Endothelial cell of umbilical vein (primary cell): ENCODE measurements around the gene MPDU1. TPM values are rescaled to one million over a fixed set of nuclear protein-coding genes. Genes with fewer than 3 reads are reported as not detected.

Experiments used
- BruUV-seq: library from RNA; stranded (reverse); fragments of 400-500 nt; replicated peaks from 2 replicates; lab custom pipeline; 2021; lab: Mats Ljungman, UMichigan
- CTCF ChIA-PET: fragments of 300-600, 350-600 bp; sonication (Branson Sonifier 250); formaldehyde crosslinking; loops from one replicate; lab custom pipeline; 2021; ENCODE audit warnings: antibody characterized with exemption, inconsistent platforms; lab: Charles Lee
- POLR2A ChIA-PET: fragments of 300-600, 350-600 bp; sonication (Branson Sonifier 250); formaldehyde crosslinking; loops from one replicate; lab custom pipeline; 2021; ENCODE audit warnings: antibody characterized with exemption, inconsistent platforms; lab: Charles Lee
- DNase-seq: peaks from one replicate; pipeline ENCODE4 v3.0.0-alpha.2; 2011; ENCODE audit warnings: low read depth, low spot score
- FAIRE-seq: peaks from 2 replicates; lab custom pipeline; 2011; peaks lifted over from hg19 to GRCh38; lab: Jason Lieb, UNC
- H2AFZ ChIP-seq: 2 replicates; pipeline ENCODE4 v1.6.0; 2012; ENCODE audit warnings: low read depth, low read length, control low read depth, inconsistent platforms
- H3K27ac ChIP-seq: 2 replicates; pipeline ENCODE4 v1.5.1; 2011; ENCODE audit warnings: low read depth, mild to moderate bottlenecking, control low read depth, low read length, moderate library complexity; ENCODE audit not compliant: insufficient read depth
- H3K27me3 ChIP-seq, 2 experiments: 2 replicates each; pipeline versions ENCODE4 v1.6.0 to v1.6.1; 2011; ENCODE audit warnings: low read length in 2 of 2, mixed read lengths in 1 of 2; ENCODE audit not compliant: control insufficient read depth in 2 of 2, insufficient read depth in 2 of 2
- H3K36me3 ChIP-seq, 2 experiments: 2 replicates in 1 of 2; 3 replicates in 1 of 2; pipeline ENCODE4 v1.5.1; 2011; ENCODE audit warnings: low read length in 2 of 2, mild to moderate bottlenecking in 1 of 2, moderate library complexity in 1 of 2; ENCODE audit not compliant: control insufficient read depth in 2 of 2, insufficient read depth in 2 of 2; ENCODE audit errors: extremely low read depth in 1 of 2
- H3K4me1 ChIP-seq: 3 replicates; pipeline ENCODE4 v1.5.1; 2011; ENCODE audit warnings: mild to moderate bottlenecking, low read length; ENCODE audit not compliant: control insufficient read depth, insufficient read depth; ENCODE audit errors: extremely low read depth
- H3K4me2 ChIP-seq: 2 replicates; pipeline ENCODE4 v1.6.1; 2011; ENCODE audit warnings: low read length, control low read depth, mixed read lengths; ENCODE audit not compliant: insufficient read depth
- H3K4me3 ChIP-seq, 3 experiments: fragments of 200-600 bp in 1 of 3; sonication (generic), shearing (Covaris generic) in 1 of 3; replicated peaks in 1 of 3; 2 replicates each; pipeline ENCODE4 v1.5.1; 2011 to 2016; ENCODE audit warnings: control low read depth in 3 of 3, low read length in 3 of 3, mild to moderate bottlenecking in 2 of 3, inconsistent platforms in 1 of 3, low read depth in 1 of 3, moderate library complexity in 1 of 3; ENCODE audit not compliant: insufficient read depth in 1 of 3
- H3K79me2 ChIP-seq: 2 replicates; pipeline ENCODE4 v1.6.0; 2012; ENCODE audit warnings: low read length, inconsistent platforms; ENCODE audit not compliant: control insufficient read depth, insufficient read depth
- H3K9ac ChIP-seq: replicated peaks from 2 replicates; pipeline ENCODE3; 2011; ENCODE audit warnings: low read length, control low read depth; ENCODE audit not compliant: insufficient read depth; ENCODE audit errors: extremely low read depth
- H3K9me1 ChIP-seq: replicated peaks from 3 replicates; pipeline ENCODE4 v1.6.0; 2011; ENCODE audit warnings: mild to moderate bottlenecking, low read length; ENCODE audit not compliant: control insufficient read depth, insufficient read depth; ENCODE audit errors: extremely low read depth
- H3K9me3 ChIP-seq: replicated peaks from 2 replicates; pipeline ENCODE4 v1.5.1; 2012; ENCODE audit warnings: low read length, inconsistent platforms; ENCODE audit not compliant: control insufficient read depth, insufficient read depth
- H4K20me1 ChIP-seq: replicated peaks from 2 replicates; pipeline ENCODE3; 2011; ENCODE audit warnings: mild to moderate bottlenecking, low read length; ENCODE audit not compliant: control insufficient read depth, insufficient read depth; ENCODE audit errors: extremely low read depth
- FOS ChIP-seq: IDR thresholded peaks from 2 replicates; pipeline ENCODE4 v1.6.1; 2011; ENCODE audit warnings: mild to moderate bottlenecking, low read length, moderate library complexity, borderline replicate concordance; ENCODE audit not compliant: insufficient read depth
- JUN ChIP-seq: IDR thresholded peaks from 2 replicates; pipeline ENCODE4 v1.6.1; 2011; ENCODE audit warnings: borderline replicate concordance, low read depth; ENCODE audit not compliant: insufficient read length, insufficient read depth
- MYC ChIP-seq: IDR thresholded peaks from one replicate; pipeline ENCODE4 v1.6.1; 2011; ENCODE audit warnings: mild to moderate bottlenecking, low read depth, low read length
- POLR2A ChIP-seq: IDR thresholded peaks from 2 replicates; pipeline ENCODE4 v1.6.1; 2012; ENCODE audit warnings: low read depth, mild to moderate bottlenecking, control low read depth, low read length
- dilution Hi-C: fragments of 300-500 bp; cut with MboI; formaldehyde crosslinking; loops from one replicate; pipeline ENCODE4 v1.15.0; 2019; ENCODE audit warnings: low sequenced_read_pairs; ENCODE audit not compliant: extremely low pct_ligation_motif_present
- intact Hi-C: fragments of 100-400 bp; cut with micrococcal nuclease; formaldehyde crosslinking; loops from one replicate; pipeline ENCODE4 v1.10.0; 2022
- polyA plus RNA-seq, 4 experiments: library from polyadenylated mRNA; depleted of rRNA in 3 of 4; stranded (reverse) in 3 of 4; unstranded in 1 of 4; fragments of >200 nt; gene quantifications; 2 replicates each; pipeline versions ENCODE4 v1.2.1 to v1.2.3, GENCODE V29; 2011 to 2012; ENCODE audit warnings: missing spikeins in 1 of 4
- total RNA-seq: library from RNA; stranded (reverse); gene quantifications from 2 replicates; pipeline ENCODE4 v1.2.3, GENCODE V29; 2021
- TF ChIP-seq, protein P1 (sequence below), 2 donors: IDR thresholded peaks; 1 replicate in 1 of 2; 2 replicates in 1 of 2; pipeline ENCODE4 v1.5.1; 2011; ENCODE audit warnings: low read length in 2 of 2, mild to moderate bottlenecking in 2 of 2, moderate library complexity in 2 of 2, control low read depth in 1 of 2, inconsistent platforms in 1 of 2, low read depth in 1 of 2; ENCODE audit not compliant: insufficient read depth in 1 of 2; ENCODE audit errors: extremely low read depth in 1 of 2

The MPDU1 gene
- total and polyA plus RNA-seq, 2 donors (not counting 3 experiments of a cell fraction or from before 2014, with no cell fraction given) = 78.0 to 368 TPM

DNA sequence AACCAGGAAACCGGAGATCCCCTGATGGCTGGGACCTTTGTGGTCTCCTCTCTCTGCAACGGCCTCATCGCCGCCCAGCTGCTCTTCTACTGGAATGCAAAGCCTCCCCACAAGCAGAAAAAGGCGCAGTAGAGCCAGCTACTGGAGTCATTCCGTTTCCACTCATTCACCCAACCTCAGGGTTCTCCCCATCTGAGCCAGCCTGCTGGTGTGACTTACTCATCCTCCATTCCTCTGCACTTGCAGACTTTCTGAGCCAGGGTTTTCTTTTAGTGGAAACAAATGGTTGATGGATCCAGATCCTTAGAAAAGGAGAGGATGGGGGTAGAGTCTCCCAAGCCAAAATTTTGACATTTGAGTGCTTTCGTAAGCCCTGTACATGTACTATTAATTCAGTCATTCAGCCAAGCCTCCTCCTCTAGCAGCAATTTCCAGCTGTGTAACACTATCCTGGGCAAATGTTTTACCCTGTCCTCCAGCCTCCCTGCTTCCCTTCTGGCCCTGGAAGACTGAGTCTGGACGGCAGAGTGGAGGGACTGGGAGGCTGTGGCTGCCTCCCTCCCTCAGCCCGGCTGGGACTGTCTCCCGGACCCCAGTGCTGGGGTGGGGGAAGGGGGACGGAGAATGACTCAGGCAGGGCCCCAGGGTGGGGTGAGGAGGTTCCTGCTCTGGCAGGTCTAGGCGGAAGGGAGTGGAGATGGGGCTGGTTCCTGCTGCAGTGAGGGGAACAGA lies 3.9 kb downstream of the MPDU1 start:
- intact Hi-C loops (loop anchor here (2.0 kb wide), 1 partner anchor 27 kb away; the partner anchor contains the start of gene FXR2), dilution Hi-C loops (no loop called here)
- Histone ChIP-seq H3K36me3 (peaks cover 7 to 24% of the 10 kb centered on the region in 2 experiments), H3K4me1 (peaks cover 25% of the 10 kb centered on the region), H3K27ac (no peak overlapping the region), H3K4me2 (no peak overlapping the region), H3K4me3 (no peak overlapping the region), H3K27me3 (no peaks in the 10 kb centered on the region), H4K20me1 (no peaks in the 10 kb centered on the region), H2AFZ (no peak overlapping the region), H3K79me2 (peaks cover 22% of the 10 kb centered on the region), H3K9ac (no peak overlapping the region), H3K9me3 (no peaks in the 10 kb centered on the region), H3K9me1 (no peaks in the 10 kb centered on the region)
- ChIA-PET CTCF (interaction anchor here (0.8 to 5.1 kb wide), 4 partner anchors 12 to 232 kb away, joined by 3 to 61 read pairs (median 5); partner anchors contain the start of genes SENP3, TP53 and WRAP53), POLR2A (interaction anchor here (1.2 kb wide), 1 partner anchor 11 kb away, joined by 3 read pairs; no protein-coding TSS in a partner anchor)
- TF ChIP-seq, protein P1, sequence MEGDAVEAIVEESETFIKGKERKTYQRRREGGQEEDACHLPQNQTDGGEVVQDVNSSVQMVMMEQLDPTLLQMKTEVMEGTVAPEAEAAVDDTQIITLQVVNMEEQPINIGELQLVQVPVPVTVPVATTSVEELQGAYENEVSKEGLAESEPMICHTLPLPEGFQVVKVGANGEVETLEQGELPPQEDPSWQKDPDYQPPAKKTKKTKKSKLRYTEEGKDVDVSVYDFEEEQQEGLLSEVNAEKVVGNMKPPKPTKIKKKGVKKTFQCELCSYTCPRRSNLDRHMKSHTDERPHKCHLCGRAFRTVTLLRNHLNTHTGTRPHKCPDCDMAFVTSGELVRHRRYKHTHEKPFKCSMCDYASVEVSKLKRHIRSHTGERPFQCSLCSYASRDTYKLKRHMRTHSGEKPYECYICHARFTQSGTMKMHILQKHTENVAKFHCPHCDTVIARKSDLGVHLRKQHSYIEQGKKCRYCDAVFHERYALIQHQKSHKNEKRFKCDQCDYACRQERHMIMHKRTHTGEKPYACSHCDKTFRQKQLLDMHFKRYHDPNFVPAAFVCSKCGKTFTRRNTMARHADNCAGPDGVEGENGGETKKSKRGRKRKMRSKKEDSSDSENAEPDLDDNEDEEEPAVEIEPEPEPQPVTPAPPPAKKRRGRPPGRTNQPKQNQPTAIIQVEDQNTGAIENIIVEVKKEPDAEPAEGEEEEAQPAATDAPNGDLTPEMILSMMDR (IDR thresholded peaks at IDR 0.05; ENCODE audit: extremely low read depth in 1 of 2, insufficient read depth in 1 of 2, low read depth in 1 of 2, low read length in 2 of 2) = no peak
- TF ChIP-seq FOS (peak; percentile 21), POLR2A (no peak), MYC (no peak), JUN (no peak)
- BruUV-seq = no TSS peak
- FAIRE-seq (peak; percentile 42), DNase-seq (no peak)
